WTC11 (cell line): ENCODE data around the gene AKAP9. TPM values are rescaled to one million over a fixed set of nuclear protein-coding genes. Genes with fewer than 3 reads are reported as not detected.

ENCODE experiments used
- ATF1 ChIP-seq: sonication (generic); formaldehyde crosslinking; IDR thresholded peaks from 2 replicates; pipeline ENCODE4 v1.8.1; 2023; ENCODE audit warnings: mild to moderate bottlenecking, moderate library complexity, missing genetic modification reagents
- ATF6 ChIP-seq: sonication (generic); formaldehyde crosslinking; IDR thresholded peaks from 2 replicates; pipeline ENCODE4 v1.8.1; 2023; ENCODE audit warnings: mild to moderate bottlenecking, missing genetic modification reagents
- CREB1 ChIP-seq: sonication (generic); formaldehyde crosslinking; IDR thresholded peaks from 2 replicates; pipeline ENCODE4 v1.8.0; 2023; ENCODE audit warnings: mild to moderate bottlenecking, missing genetic modification reagents
- E2F1 ChIP-seq: sonication (generic); formaldehyde crosslinking; IDR thresholded peaks from 2 replicates; pipeline ENCODE4 v1.8.0; 2022; ENCODE audit warnings: mild to moderate bottlenecking, missing genetic modification reagents
- E2F4 ChIP-seq: sonication (generic); formaldehyde crosslinking; IDR thresholded peaks from 2 replicates; pipeline ENCODE4 v1.8.1; 2022; ENCODE audit warnings: low read depth, mild to moderate bottlenecking, moderate library complexity, missing genetic modification reagents, borderline replicate concordance
- FOXJ3 ChIP-seq: sonication (generic); formaldehyde crosslinking; IDR thresholded peaks from 2 replicates; pipeline ENCODE4 v1.9.0; 2021; ENCODE audit warnings: missing genetic modification reagents, mild to moderate bottlenecking, borderline replicate concordance
- GTF2I ChIP-seq: fragments of 250-450 bp; sonication (Bioruptor Pico); conservative IDR thresholded peaks from 2 replicates; pipeline ENCODE4 v1.4.0; 2021; ENCODE audit warnings: mild to moderate bottlenecking
- HMGXB4 ChIP-seq: sonication (generic); formaldehyde crosslinking; IDR thresholded peaks from 2 replicates; pipeline ENCODE4 v1.8.1; 2023; ENCODE audit warnings: mild to moderate bottlenecking, moderate library complexity, missing genetic modification reagents
- IRF1 ChIP-seq: sonication (generic); formaldehyde crosslinking; IDR thresholded peaks from 2 replicates; pipeline ENCODE4 v1.8.0; 2023; ENCODE audit warnings: missing genetic modification reagents
- KAT7 ChIP-seq: sonication (generic); formaldehyde crosslinking; IDR thresholded peaks from 2 replicates; pipeline ENCODE4 v1.8.1; 2023; ENCODE audit warnings: missing genetic modification reagents, mild to moderate bottlenecking, borderline replicate concordance
- MLX ChIP-seq: sonication (generic); formaldehyde crosslinking; IDR thresholded peaks from 2 replicates; pipeline ENCODE4 v1.8.1; 2023; ENCODE audit warnings: mild to moderate bottlenecking, missing genetic modification reagents, moderate library complexity
- NFATC4 ChIP-seq: fragments of 250-450 bp; sonication (Bioruptor Pico); IDR thresholded peaks from 2 replicates; pipeline ENCODE4 v1.9.0; 2021; ENCODE audit warnings: mild to moderate bottlenecking
- NFYB ChIP-seq: sonication (generic); formaldehyde crosslinking; conservative IDR thresholded peaks from 2 replicates; pipeline ENCODE4 v1.8.0; 2022; ENCODE audit warnings: low read depth, missing genetic modification reagents
- NR1H2 ChIP-seq: sonication (generic); formaldehyde crosslinking; IDR thresholded peaks from 2 replicates; pipeline ENCODE4 v1.9.0; 2021; ENCODE audit warnings: mild to moderate bottlenecking, moderate library complexity, missing genetic modification reagents
- NR2C2 ChIP-seq: sonication (generic); formaldehyde crosslinking; IDR thresholded peaks from 2 replicates; pipeline ENCODE4 v1.8.0; 2022; ENCODE audit warnings: mild to moderate bottlenecking, missing genetic modification reagents
- OVOL2 ChIP-seq: fragments of 250-450 bp; sonication (Bioruptor Pico); IDR thresholded peaks from 2 replicates; pipeline ENCODE4 v1.9.0; 2021; ENCODE audit warnings: mild to moderate bottlenecking, borderline replicate concordance
- PRDM15 ChIP-seq: sonication (generic); formaldehyde crosslinking; IDR thresholded peaks from 2 replicates; pipeline ENCODE4 v1.8.0; 2022; ENCODE audit warnings: missing genetic modification reagents
- RELA ChIP-seq: sonication (generic); formaldehyde crosslinking; IDR thresholded peaks from 2 replicates; pipeline ENCODE4 v1.8.1; 2022; ENCODE audit warnings: missing genetic modification reagents, mild to moderate bottlenecking, borderline replicate concordance
- SP1 ChIP-seq: sonication (generic); formaldehyde crosslinking; conservative IDR thresholded peaks from 2 replicates; pipeline ENCODE4 v1.8.1; 2022; ENCODE audit warnings: missing genetic modification reagents
- TCF7 ChIP-seq: sonication (generic); formaldehyde crosslinking; IDR thresholded peaks from 2 replicates; pipeline ENCODE4 v1.8.0; 2022; ENCODE audit warnings: mild to moderate bottlenecking, low read depth, missing genetic modification reagents, moderate library complexity
- TEAD4 ChIP-seq: sonication (generic); formaldehyde crosslinking; IDR thresholded peaks from 2 replicates; pipeline ENCODE4 v1.8.0; 2022; ENCODE audit warnings: mild to moderate bottlenecking, missing genetic modification reagents
- USF2 ChIP-seq: sonication (generic); formaldehyde crosslinking; IDR thresholded peaks from 2 replicates; pipeline ENCODE4 v1.8.1; 2023; ENCODE audit warnings: mild to moderate bottlenecking, missing genetic modification reagents, moderate library complexity
- ZNF121 ChIP-seq: sonication (generic); formaldehyde crosslinking; IDR thresholded peaks from 2 replicates; pipeline ENCODE4 v1.8.0; 2023; ENCODE audit warnings: missing genetic modification reagents
- ZNF317 ChIP-seq: sonication (generic); formaldehyde crosslinking; IDR thresholded peaks from 2 replicates; pipeline ENCODE4 v1.8.1; 2023; ENCODE audit warnings: low read depth, mild to moderate bottlenecking, moderate library complexity, missing genetic modification reagents, borderline replicate concordance
- ZSCAN18 ChIP-seq: fragments of 250-450 bp; sonication (Bioruptor Pico); IDR thresholded peaks from 2 replicates; pipeline ENCODE4 v2.1.2; 2022; ENCODE audit warnings: mild to moderate bottlenecking, moderate library complexity
- total RNA-seq: library from RNA; stranded (reverse); gene quantifications from 3 replicates; pipeline ENCODE4 v1.2.3, GENCODE V29; 2021

AKAP9 gene
- total RNA-seq, 1 experiment from 2014 or later, result 35.2 TPM

- TF ChIP-seq KAT7 (CRISPR knock-in tag) (0 out of 2 replicates have a peak, but pooled peaks have one; percentile 64), NFYB (CRISPR knock-in tag) (peak; percentile 54), CREB1 (CRISPR knock-in tag) (peak; percentile 26; the same call in 1 of the 2 replicates), E2F1 (CRISPR knock-in tag) (no peak), ZNF317 (CRISPR knock-in tag) (no peak), IRF1 (no peak; the same call in none of the 2 replicates), GTF2I (CRISPR knock-in tag) (no peak), NFATC4 (CRISPR knock-in tag) (no peak), MLX (CRISPR knock-in tag) (no peak), NR1H2 (CRISPR knock-in tag) (no peak), NR2C2 (CRISPR knock-in tag) (no peak), FOXJ3 (no peak), OVOL2 (CRISPR knock-in tag) (no peak), E2F4 (no peak), SP1 (CRISPR knock-in tag) (peak; percentile 99), ZNF121 (CRISPR knock-in tag) (peak; percentile 76), USF2 (CRISPR knock-in tag) (no peak), TCF7 (0 out of 2 replicates have a peak, but pooled peaks have one; percentile 35), PRDM15 (CRISPR knock-in tag) (no peak), TEAD4 (no peak), HMGXB4 (CRISPR knock-in tag) (peak; percentile 20; the same call in 1 of the 2 replicates), ZSCAN18 (CRISPR knock-in tag) (no peak), RELA (no peak), ATF1 (CRISPR knock-in tag) (no peak), ATF6 (CRISPR knock-in tag) (no peak)
Observed at GRCh38 chr7:92134271-92135051, 193.8 kb downstream of the AKAP9 start, which contains the start of gene CYP51A1 (continued).
